B cell (primary cell): ENCODE data around the gene MYG1. TPM values are rescaled to one million over a fixed set of nuclear protein-coding genes. Genes with fewer than 3 reads are reported as not detected.

Experiments used
- ATAC-seq: fragments of 200-7000 bp; cut with Tn5 transposase; one replicate; pipeline ENCODE4 v1.10.0; 2021; ENCODE audit warnings: low read depth, mild to moderate bottlenecking, moderate number of reproducible peaks, moderate library complexity
- CTCF ChIA-PET: fragments of 350-600 bp; sonication (Branson Sonifier 250); formaldehyde crosslinking; loops from one replicate; lab custom pipeline; 2021; ENCODE audit warnings: antibody characterized with exemption, inconsistent platforms; lab: Charles Lee
- POLR2A ChIA-PET: fragments of 350-600 bp; sonication (Branson Sonifier 250); formaldehyde crosslinking; loops from one replicate; lab custom pipeline; 2021; ENCODE audit warnings: antibody characterized with exemption; lab: Charles Lee
- DNase-seq: peaks from one replicate; pipeline ENCODE4 v3.0.0; 2013
- H2AFZ ChIP-seq: 2 replicates; pipeline ENCODE4 v1.6.1; 2012; ENCODE audit warnings: mild to moderate bottlenecking, low read depth, low read length; ENCODE audit not compliant: insufficient read depth, poor library complexity, severe bottlenecking
- H3K27ac ChIP-seq, 2 donors: 1 replicate in 1 of 2; 2 replicates in 1 of 2; pipeline ENCODE4 v1.5.1; 2012 to 2013; ENCODE audit warnings: low read length in 2 of 2, mild to moderate bottlenecking in 2 of 2, moderate library complexity in 1 of 2
- H3K27me3 ChIP-seq, 4 experiments: fragments of 200-600 bp in 1 of 4; sonication (generic) in 1 of 4; replicated peaks in 1 of 4; 1 replicate in 2 of 4; 2 replicates in 2 of 4; pipeline versions ENCODE4 v1.6.1 to v1.7.0; 2013 to 2016; ENCODE audit warnings: low read length in 3 of 4, mild to moderate bottlenecking in 2 of 4, mixed read lengths in 1 of 4, moderate library complexity in 1 of 4; ENCODE audit not compliant: insufficient read depth in 4 of 4, control insufficient read depth in 3 of 4; ENCODE audit errors: control extremely low read depth in 1 of 4
- H3K36me3 ChIP-seq, 2 experiments: replicated peaks in 1 of 2; 1 replicate in 1 of 2; 2 replicates in 1 of 2; pipeline versions ENCODE4 v1.6.1 to v1.7.1; 2013; ENCODE audit warnings: low read length in 1 of 2; ENCODE audit not compliant: insufficient read depth in 2 of 2, control insufficient read depth in 1 of 2; ENCODE audit errors: control extremely low read depth in 1 of 2, extremely low read depth in 1 of 2
- H3K4me1 ChIP-seq, 2 donors: fragments of 200-600 bp in 1 of 2; sonication (generic) in 1 of 2; 1 replicate in 1 of 2; 2 replicates in 1 of 2; pipeline versions ENCODE4 v1.5.1 to v1.6.1; 2013 to 2017; ENCODE audit warnings: low read length in 2 of 2; ENCODE audit not compliant: control insufficient read depth in 2 of 2, insufficient read depth in 2 of 2
- H3K4me2 ChIP-seq: replicated peaks from 2 replicates; pipeline ENCODE3; 2012; ENCODE audit warnings: mild to moderate bottlenecking, low read depth, low read length; ENCODE audit not compliant: poor library complexity, severe bottlenecking
- H3K4me3 ChIP-seq, 5 experiments: fragments of 200-600 bp in 1 of 5; sonication (generic) in 1 of 5; 1 replicate in 3 of 5; 2 replicates in 2 of 5; pipeline versions ENCODE4 v1.5.1 to v1.7.0; 2011 to 2016; ENCODE audit warnings: low read length in 4 of 5, mild to moderate bottlenecking in 4 of 5, low read depth in 2 of 5, control low read depth in 1 of 5, moderate library complexity in 1 of 5; ENCODE audit not compliant: insufficient read depth in 1 of 5; ENCODE audit errors: control extremely low read depth in 1 of 5, extremely low read depth in 1 of 5
- H3K79me2 ChIP-seq: fragments of 200-600 bp; sonication (generic); one replicate; pipeline ENCODE4 v1.6.0; 2016; ENCODE audit warnings: low read length; ENCODE audit not compliant: control insufficient read depth, insufficient read depth
- H3K9ac ChIP-seq: fragments of 200-600 bp; sonication (generic); 2 replicates; pipeline ENCODE4 v1.6.1; 2017; ENCODE audit warnings: mild to moderate bottlenecking, low read length, moderate library complexity
- H3K9me3 ChIP-seq, 3 donors: one replicate each; pipeline versions ENCODE4 v1.6.1 to v1.7.1; 2013; ENCODE audit warnings: low read length in 2 of 3; ENCODE audit not compliant: control insufficient read depth in 2 of 3, insufficient read depth in 1 of 3; ENCODE audit errors: control extremely low read depth in 1 of 3
- H4K20me1 ChIP-seq: 2 replicates; pipeline ENCODE4 v1.6.0; 2012; ENCODE audit warnings: mild to moderate bottlenecking, low read length; ENCODE audit not compliant: insufficient read depth, control insufficient read depth, poor library complexity, severe bottlenecking
- H3K27ac Mint-ChIP-seq: one replicate; pipeline ENCODE4 v1.8.0; 2021; ENCODE audit warnings: mixed read lengths
- H3K27me3 Mint-ChIP-seq: one replicate; pipeline ENCODE4 v1.8.0; 2021; ENCODE audit warnings: mixed read lengths
- H3K4me1 Mint-ChIP-seq: one replicate; pipeline ENCODE4 v1.8.0; 2021; ENCODE audit warnings: mixed read lengths
- H3K4me3 Mint-ChIP-seq: one replicate; pipeline ENCODE4 v1.8.0; 2021; ENCODE audit warnings: mixed read lengths
- H3K9me3 Mint-ChIP-seq: one replicate; pipeline ENCODE4 v1.8.0; 2022; ENCODE audit warnings: mixed read lengths; ENCODE audit not compliant: insufficient read depth
- EZH2 ChIP-seq: IDR thresholded peaks from 2 replicates; pipeline ENCODE4 v1.6.1; 2012; ENCODE audit warnings: borderline replicate concordance, low read depth, mild to moderate bottlenecking, moderate library complexity, low read length; ENCODE audit not compliant: insufficient read depth, poor library complexity, severe bottlenecking
- WGBS: methylation state at CpG from one replicate; pipeline ENCODE4 v1.1.5; 2013; ENCODE audit warnings: missing lambda C conversion rate; ENCODE audit not compliant: insufficient coverage; 5-methylcytosine and 5-hydroxymethylcytosine counted together
- intact Hi-C: fragments of 100-400 bp; cut with micrococcal nuclease; formaldehyde crosslinking; loops from one replicate; pipeline ENCODE4 v1.10.0; 2022
- polyA plus RNA-seq: library from polyadenylated mRNA; depleted of rRNA; stranded (reverse); fragments of >200 nt; gene quantifications from 2 replicates; pipeline ENCODE4 v1.2.3, GENCODE V29; 2012
- total RNA-seq, 2 donors: library from RNA; stranded (reverse); fragments of 120-200 nt in 1 of 2; gene quantifications; 1 replicate in 1 of 2; 2 replicates in 1 of 2; pipeline versions ENCODE4 v1.2.3 to v1.2.4, GENCODE V29; 2013 to 2022
- TF ChIP-seq, protein P1 (sequence below): fragments of 200-600 bp; IDR thresholded peaks from one replicate; pipeline ENCODE4 v1.8.0; 2022; ENCODE audit warnings: antibody characterized with exemption, mild to moderate bottlenecking

Gene MYG1
- total and polyA plus RNA-seq, 2 donors (not counting 1 experiment from before 2014, with no cell fraction given): 46.4 to 48.4 TPM

DNA sequence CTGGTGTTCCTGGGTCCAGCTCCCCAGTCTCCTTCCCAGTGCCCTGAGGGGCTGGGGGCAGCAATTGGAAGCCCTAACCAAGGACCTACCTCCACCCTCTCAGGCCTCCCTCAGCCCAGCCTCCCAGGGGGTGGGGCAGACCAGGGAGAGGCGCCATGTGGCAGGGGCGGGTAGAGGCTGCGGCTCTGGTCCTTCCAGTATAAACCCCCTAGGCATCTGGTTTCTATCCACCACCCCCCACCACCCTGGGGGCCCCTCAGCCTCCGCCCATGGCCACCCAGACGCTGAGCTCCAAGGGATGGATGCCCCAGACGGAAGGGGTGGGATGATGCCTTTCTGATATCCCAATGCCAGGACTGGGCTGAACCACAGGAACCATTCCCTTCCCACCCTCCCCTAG lies 39.4 kb downstream of the MYG1 start:
- no peak for ATAC-seq
- Histone ChIP-seq H3K4me1 (peaks cover 10 to 13% of the 10 kb centered on the region in 2 donors), H3K27me3 (peaks cover 0 to 46% (median 23%) of the 10 kb centered on the region in 4 experiments), H3K27ac (no peak overlapping the region), H3K4me3 (no peak overlapping the region), H4K20me1 (no peaks in the 10 kb centered on the region), H3K9ac (no peak overlapping the region), H3K79me2 (no peaks in the 10 kb centered on the region), H2AFZ (no peak overlapping the region), H3K9me3 (peaks cover 0 to 4% (median 0%) of the 10 kb centered on the region in 3 donors), H3K36me3 (no peaks in the 10 kb centered on the region), H3K4me2 (no peak overlapping the region)
- ChIA-PET POLR2A (interaction anchor here (0.6 kb wide), 1 partner anchor 9 kb away, joined by 3 read pairs; no protein-coding TSS in a partner anchor), CTCF (interaction anchor here (1.1 kb wide), 1 partner anchor 13 kb away, joined by 3 read pairs; no protein-coding TSS in a partner anchor)
- Mint-ChIP-seq H3K9me3 (no peaks in the 10 kb centered on the region), H3K27me3 (peaks cover 47% of the 10 kb centered on the region), H3K4me1 (peaks cover 16% of the 10 kb centered on the region), H3K27ac (no peak overlapping the region), H3K4me3 (no peak overlapping the region)
- TF ChIP-seq, protein P1, sequence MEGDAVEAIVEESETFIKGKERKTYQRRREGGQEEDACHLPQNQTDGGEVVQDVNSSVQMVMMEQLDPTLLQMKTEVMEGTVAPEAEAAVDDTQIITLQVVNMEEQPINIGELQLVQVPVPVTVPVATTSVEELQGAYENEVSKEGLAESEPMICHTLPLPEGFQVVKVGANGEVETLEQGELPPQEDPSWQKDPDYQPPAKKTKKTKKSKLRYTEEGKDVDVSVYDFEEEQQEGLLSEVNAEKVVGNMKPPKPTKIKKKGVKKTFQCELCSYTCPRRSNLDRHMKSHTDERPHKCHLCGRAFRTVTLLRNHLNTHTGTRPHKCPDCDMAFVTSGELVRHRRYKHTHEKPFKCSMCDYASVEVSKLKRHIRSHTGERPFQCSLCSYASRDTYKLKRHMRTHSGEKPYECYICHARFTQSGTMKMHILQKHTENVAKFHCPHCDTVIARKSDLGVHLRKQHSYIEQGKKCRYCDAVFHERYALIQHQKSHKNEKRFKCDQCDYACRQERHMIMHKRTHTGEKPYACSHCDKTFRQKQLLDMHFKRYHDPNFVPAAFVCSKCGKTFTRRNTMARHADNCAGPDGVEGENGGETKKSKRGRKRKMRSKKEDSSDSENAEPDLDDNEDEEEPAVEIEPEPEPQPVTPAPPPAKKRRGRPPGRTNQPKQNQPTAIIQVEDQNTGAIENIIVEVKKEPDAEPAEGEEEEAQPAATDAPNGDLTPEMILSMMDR: no peak
- TF ChIP-seq EZH2: no peak
- DNase-seq: no peak
- 100% methylated on average over 1 of the region's 6 CpGs for WGBS
- intact Hi-C loops: no loop called here

DNA sequence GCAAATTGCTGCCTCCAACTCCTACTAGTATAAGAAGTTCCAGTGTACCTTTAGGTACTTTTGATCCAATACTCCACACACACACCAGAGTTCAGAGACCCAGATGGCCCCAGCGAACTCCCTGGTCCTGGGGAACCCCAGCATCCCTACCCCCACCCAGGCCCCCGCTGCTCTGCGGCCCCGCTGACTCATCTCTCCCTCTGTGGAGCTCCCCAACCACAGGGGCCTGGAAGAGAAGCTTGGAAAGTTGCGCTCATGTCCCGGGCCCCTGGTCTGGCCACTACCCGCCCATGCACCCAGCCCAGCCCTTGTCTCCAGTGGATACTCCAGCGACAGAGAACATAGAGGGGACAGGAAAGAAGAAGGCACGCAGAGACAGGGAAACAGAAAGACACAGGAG lies 40.9 kb downstream of the MYG1 start:
- Histone ChIP-seq H3K9ac (no peak overlapping the region), H3K4me3 (no peak overlapping the region), H3K4me2 (no peak overlapping the region), H4K20me1 (no peaks in the 10 kb centered on the region), H3K4me1 (peaks cover 19 to 21% of the 10 kb centered on the region in 2 donors), H2AFZ (no peak overlapping the region), H3K79me2 (no peaks in the 10 kb centered on the region), H3K36me3 (no peaks in the 10 kb centered on the region), H3K9me3 (peaks cover 0 to 4% (median 0%) of the 10 kb centered on the region in 3 donors), H3K27me3 (peaks cover 0 to 41% (median 21%) of the 10 kb centered on the region in 4 experiments), H3K27ac (no peak overlapping the region)
- no peak overlapping the region for H3K4me3 Mint-ChIP-seq
- peaks cover 24% of the 10 kb centered on the region for H3K4me1 Mint-ChIP-seq
- H3K27ac Mint-ChIP-seq: no peak overlapping the region
- no peaks in the 10 kb centered on the region for H3K9me3 Mint-ChIP-seq
- TF ChIP-seq, protein P1: no peak
- no peak for TF ChIP-seq EZH2
- 71% methylated on average over 5 of the region's 9 CpGs for WGBS
- ATAC-seq (no peak), DNase-seq (no peak)
- H3K27me3 Mint-ChIP-seq: peaks cover 34% of the 10 kb centered on the region
- CTCF ChIA-PET: interaction anchor here (0.8 to 1.0 kb wide), 2 partner anchors 11 to 13 kb away, joined by 3 to 7 read pairs; no protein-coding TSS in a partner anchor
- intact Hi-C loops: no loop called here
- POLR2A ChIA-PET: no interaction called here
